ELF-1 (cell line): Measurements from ENCODE around the gene ACO2.
"Not testable (repeated sequence)": the region's sequence is repeated elsewhere in the genome, so short reads cannot be mapped to it uniquely, and the experiment has no call there.

Source experiments
- DNase-seq: peaks from one replicate; pipeline ENCODE4 v3.0.0-alpha.2; 2016; ENCODE audit warnings: low read depth, low spot score

The ACO2 gene

DNA sequence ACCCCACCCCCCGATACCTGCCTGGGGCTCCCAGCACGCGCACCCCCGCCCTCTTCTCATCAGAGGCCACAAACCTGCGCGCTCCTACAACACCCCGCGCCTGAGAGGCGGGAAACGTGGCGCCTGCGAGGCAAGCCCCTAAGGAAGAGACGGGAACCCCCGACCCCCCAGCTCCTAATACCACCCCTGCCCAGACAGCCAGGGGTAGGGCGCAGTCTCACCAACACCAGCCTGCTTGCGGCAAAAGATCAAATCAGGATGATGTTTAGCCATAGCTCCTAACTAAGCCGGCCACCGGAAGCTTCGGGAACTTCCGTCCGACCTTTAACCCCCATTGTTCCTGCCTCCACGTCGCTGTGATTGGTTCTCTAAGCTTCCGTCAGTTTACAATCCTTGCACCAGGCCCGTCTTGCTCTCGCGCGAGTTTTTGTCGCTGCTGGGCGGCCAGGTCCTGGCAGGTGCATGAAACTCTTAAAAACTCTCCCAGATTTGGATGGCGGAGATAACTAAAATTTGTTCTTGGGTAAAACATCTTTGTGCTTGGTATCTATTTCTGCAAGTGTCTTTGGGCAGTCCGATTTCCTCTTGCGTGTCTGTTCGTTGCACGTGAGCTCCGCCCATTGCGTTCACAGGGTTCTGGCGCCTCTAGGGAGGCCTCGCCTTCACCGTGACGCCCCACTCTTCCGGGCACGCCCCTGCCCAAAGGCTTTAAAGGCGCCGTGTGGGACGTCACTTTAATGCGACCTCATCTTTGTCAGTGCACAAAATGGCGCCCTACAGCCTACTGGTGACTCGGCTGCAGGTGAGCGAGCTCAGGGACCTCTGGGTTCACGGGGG lies at the start of gene ACO2, which contains the start of gene PHF5A:
Gene ACO2, plus strand, starts transcription at position 737 of the 837 bp plus-strand sequence. Its CDS starts 30 bp downstream, at position 767.
Gene PHF5A, minus strand, starts transcription at position 312 of the 837 bp plus-strand sequence. Its CDS starts 39 bp downstream, at position 273.
- peak; percentile 99 for DNase-seq

DNA sequence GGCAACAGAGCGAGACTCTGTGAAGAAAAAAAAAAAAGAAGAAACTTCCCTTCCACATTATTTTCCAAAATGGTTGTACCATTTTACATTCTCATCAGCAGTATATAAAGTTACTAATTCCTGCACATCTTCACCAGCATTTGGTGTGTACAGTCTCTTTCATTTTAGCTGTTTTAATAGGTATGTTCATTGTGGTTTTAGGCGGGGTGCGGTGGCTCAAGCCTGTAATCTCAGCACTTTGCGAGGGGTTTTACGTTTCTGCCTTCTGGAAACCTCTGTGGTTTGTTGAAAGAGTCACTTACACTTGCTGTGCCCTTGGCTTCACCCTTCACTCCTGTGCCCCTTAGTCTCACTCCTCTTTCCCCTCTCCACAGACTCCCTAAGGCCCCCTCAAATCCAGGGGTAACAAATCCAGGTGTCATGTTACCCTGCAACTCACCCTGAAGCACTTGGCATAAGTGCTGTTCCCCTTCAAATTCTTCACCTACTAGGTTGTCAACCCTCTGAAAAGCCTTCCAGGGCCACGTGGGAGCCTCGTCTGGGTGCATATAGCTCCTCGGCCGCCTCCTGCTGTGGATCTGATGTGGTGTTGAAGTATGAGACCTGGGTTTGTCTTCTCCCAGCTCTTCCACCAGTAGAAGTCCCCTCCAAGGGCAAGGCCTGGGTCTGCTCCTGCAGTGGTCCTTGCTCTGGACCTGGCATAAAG lies 43.1 kb upstream of the ACO2 start:
- DNase-seq: no peak

DNA sequence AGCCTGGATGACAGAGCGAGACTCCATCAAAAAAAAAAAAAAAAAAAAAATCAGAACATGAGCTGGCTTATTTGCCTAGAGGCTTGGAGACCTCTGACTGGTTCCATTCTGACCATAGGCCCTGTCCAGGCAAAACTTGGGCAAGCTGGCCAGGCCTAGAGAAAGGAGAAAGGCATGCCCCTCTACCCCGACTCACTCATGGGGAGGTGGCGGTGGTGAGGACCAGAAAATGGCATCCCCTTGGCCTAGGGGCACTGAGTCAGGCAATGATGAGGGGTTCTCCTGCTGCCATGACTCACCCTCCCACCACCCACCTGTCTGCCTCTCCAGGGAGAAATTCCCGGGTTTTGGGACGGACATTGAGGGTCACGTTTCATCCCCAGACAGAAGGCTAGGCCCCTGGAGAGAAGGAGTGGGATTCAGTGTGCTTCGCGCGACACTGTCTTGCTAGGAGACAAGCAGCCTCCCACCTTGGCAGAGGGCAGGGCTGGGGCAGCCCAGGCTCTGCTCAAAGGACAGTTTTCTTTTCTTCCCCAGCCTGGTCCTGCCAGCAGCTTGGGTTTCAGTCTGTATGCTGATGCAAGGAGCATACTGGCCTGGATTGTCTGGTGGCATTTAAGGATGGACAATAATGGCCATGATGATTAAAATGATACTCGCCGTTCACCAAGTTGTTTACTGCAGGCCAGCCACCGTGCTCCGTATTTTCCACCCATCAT lies 39.5 kb upstream of the ACO2 start:
- DNase-seq: no peak

DNA sequence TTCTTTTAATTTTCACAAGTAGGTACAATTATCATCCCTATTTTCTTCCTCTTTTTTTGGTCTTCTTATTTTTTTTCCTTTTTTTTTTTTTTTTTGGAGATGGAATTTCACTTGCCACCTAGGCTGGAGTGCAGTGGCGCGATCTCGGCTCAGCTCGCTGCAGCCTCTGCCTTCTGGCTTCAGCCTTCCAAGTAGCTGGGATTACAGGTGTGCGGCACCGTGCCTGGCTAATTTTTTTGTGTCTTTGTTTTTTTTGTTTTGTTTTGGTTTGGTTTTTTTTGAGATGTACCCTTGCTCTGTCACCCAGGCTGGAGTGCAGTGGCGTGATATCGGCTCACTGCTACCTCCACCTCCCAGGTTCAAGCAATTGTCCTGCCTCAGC lies 39.0 kb upstream of the ACO2 start:
- no peak for DNase-seq

DNA sequence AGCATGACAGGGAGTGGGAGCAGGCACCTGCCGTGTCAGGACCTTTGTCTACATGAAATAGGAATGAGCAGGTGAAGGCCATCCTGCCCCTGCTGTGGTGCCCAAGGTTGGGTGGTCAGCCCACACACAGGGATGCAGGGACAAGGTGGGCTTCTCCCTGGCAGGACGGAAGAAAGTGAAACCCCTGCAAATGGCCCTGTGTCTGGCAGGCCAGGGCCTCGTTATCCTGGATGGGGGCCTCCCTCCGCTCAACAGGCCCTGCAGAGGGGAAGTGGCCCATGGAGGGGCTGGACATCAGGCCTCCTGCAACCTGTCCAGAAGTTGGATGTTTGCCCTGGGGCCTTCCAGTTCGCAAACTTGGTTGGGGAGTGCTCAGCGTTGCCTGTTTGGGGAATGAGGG lies 37.3 kb upstream of the ACO2 start:
- DNase-seq: no peak

DNA sequence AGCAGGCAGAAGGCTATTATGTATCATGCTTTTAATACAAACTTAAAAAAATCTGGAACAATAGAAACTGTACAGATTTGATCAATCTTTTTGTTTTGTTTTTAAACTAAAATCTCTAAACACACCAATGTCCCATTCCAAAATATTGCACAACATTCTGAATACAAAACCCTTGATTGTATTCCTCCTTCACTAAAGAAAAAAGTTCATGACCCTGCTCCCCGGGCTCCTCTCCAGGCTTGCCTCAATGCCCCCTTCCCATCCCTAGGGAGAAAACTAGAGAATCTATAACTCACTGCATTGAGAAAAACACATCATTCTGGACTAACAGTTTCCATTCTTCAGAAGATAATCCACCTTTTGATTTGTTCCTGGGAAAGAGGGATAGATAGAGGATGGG lies 35.4 kb upstream of the ACO2 start:
- not testable (repeated sequence) for DNase-seq

DNA sequence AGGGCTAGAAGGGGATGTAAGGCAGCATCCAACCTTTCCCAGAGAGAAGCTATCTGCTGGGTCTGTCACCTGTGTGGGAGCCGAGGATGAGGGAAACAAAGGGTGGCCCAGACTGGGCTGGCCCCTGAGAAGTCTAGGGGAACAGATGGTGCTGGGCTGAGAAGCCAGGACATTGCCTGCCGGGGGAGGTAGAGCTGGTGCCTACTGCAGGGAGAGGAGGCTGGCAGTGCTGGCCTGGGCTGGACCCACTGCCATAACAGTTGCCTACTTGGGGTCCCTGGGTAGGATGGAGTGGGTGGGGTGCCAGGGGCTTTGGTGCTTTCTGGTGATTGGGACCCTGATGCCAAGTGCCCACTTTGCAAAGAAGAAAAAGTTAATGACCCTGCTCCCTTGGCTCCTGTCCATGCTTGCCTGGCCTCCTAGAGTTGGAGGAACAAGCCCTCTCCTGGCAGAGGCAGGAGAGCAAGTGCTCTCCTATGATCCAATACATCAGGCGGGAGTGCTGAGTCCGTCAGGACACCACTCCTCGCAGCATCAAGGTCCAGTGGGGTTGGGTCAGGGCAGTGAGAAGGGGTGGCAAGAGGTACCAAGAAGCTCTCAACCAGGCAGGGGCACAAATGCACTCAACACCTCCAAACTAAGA lies 34.4 kb upstream of the ACO2 start:
- DNase-seq: not testable (repeated sequence)

DNA sequence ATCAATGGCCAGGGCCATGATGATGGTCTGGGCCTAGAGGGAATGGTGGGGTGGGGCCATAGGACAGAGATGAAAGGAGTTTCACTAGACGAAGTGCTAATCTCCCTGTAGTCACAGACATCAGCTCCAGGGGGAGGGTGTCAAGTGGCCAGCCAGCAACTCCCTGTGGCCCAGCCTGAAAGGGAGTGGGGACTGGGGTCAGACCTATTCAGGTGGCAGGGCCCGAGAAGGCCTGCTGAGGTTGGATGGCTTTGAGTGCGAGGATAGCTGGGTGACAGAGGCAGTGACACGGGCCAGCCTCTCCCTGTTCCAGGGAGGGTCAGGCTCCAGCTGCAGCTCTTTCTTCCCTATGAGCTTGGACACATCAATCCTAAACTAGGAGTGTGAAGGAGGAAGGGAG lies 33.4 kb upstream of the ACO2 start:
- DNase-seq: no peak

DNA sequence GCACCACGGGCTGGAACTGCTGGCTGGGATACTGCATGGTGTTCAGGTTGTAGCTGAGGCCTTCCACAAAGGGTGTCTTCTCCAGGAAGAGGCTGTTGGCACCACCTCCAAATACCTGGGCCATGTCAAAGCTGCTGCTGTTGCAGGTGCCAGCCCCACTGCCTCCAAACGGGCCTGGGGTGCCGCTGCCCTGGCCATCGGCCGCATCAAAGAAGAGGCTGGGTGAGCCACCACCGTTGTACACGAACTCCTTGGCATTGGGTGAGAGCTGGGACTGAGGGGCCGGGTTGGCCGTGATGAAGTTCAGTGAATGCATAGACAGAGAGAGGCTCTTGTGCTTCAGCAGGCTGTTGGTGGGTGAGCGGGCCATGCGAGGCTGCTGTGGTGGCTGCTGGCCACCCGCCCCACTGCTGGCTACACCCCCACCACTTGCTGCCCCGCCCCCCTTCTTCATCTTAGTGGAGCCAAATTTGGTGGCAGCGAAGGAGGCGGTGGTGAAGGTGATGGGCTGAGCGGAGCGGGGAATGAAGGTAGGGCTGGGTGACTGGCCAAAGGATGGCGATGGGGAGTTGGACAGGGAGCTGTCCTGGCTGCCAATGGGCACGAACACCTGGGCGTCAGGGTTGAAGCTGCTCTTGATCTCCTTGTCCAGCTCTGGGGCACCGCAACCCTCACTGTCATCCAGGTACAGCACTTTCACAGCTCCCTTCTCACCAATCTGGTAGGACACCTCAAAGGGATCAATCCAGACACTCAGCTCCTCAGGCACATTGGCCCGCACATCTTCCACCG lies 32.4 kb upstream of the ACO2 start:
- no peak for DNase-seq

DNA sequence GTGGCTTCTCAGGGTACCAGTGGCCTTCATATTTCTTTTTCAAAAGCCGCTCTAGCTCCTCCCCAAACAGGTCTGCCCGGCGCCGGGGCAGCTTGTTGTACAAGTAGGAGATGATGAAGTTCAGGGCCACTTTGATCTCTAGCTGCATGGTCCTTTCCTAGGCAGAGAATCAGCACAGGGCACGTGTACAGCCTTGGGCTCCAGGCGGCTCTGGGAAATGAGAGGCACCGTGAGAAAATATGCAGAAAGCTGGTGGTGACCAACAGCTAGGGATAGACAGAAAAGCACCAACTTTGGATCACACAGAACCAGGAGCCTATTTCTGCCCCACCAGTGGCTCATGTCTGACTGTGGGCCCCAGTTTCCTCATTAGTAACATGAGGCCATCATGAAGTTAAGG lies 31.7 kb upstream of the ACO2 start:
- DNase-seq: no peak

DNA sequence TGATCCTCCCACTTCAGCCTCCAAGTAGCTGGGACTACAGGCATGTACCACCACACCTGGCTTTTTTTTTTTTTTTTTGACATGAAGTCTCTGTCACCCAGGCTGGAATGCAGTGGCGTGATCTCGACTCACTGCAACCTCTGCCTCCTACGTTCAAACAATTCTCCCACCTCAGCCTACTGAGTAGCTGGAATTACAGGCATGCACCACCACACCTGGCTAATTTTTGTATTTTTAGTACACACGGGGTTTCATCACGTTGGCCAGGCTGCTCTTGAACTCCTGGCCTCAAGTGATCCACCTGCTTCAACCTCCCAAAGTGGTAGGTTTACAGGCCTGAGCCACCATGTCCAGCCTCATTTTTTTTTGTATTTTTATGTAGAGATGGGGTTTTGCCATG lies 28.4 kb upstream of the ACO2 start:
- DNase-seq: not testable (repeated sequence)

DNA sequence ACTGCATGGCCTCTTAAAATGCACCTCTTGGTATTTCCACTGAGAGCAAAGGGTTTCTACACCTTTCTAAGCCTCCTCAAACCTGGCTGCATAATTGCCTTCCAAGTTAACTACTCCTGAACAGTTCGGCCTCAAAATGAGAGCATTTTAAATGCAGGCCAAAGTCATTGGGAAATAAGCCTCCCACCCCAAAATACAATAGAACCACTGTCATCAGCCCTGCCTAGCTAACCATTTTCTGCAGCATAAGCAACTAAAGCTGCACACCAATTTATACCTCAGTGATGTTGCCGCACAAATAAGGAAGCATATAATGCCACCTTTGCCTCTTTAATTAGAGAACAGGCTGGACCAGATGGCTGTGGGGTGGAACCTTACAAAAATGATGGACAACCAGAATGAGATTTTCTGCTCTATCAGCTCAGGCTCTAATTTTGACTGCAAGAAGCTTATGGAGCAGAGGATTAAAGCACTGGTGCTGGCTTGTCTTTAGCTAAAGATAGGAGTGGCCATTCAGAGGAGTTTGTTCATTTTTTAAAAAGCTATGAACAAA lies 26.6 kb upstream of the ACO2 start:
- no peak for DNase-seq

DNA sequence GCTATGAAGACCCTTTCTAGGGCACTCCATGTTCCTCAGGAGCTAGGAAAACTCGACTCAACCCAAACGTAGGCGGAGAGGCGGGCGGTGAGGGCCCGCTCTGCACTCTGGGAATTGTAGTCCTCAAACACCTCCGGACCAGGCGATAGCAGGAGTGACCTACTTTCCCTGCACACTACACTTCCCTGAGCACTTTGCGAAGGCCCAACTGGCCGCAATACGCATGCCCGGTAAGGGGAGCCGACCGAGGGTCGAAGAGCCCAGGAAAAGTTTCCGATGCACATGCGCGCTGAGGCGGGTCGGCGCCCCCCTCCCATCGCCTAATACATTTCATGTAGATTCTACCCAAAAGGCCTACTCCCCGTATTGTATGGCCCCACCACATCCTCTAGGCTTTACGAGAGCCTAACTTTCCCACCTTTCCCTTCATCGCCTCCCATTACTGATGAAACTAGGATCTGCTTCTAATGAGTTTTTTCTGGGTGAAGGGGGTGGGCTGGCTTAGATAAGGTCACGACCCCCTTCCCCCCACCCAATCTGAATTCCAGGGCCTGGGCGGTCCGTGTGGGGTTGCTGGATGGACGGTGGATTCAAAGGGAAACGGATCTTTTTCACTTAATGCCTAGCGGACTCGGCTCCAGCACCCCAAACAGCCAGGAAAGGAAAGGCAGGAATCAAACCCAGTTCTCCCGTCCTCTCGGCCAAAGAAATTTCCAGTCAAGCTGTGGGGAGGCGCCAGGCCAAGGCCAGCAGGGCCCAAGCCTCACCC lies 24.4 kb upstream of the ACO2 start:
- DNase-seq: peak; percentile 99

DNA sequence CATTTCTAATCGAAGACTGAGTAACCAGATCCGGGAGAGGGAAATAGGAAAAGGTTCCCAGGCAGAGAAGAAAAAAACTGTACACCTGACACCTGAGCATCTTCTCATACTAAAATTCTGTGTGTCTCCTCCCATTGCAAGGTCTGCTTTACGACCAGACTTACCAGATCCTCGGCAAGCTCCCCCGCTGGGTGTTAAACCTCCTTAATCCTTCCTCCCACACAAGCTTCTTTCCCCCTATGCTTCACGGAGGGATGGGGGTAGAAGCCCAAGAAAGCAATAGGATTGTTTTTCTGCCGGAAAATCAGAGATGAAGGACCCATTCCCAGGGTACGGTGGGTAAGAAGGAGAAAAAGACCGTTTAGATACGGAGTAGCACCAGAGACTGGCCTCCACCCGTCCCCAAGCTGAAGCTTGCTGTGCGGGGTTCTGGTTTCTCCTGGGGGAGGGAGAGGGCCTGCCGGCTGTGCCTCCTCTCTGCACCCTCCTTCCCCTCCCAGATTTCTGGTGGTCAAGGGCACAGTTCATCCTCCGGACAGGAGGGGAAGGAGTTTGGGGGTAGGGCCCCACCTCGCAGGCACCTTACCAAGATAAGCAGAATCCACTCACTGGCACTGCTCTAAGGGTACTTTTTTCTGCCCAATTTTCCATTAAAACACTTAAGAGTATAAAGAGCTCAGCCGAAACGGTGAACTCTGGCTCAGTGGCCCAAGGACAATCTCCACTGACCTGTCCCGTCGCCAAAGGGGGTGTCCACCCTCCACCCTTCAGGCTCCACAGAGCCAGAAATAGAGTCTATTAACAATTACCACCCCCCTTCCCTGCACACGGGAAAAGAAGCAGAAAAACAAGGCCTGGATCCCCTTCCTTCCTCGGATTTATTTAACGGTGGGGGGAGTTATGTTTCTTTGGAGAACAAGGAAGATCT lies 23.5 kb upstream of the ACO2 start:
- peak; percentile 67 for DNase-seq

DNA sequence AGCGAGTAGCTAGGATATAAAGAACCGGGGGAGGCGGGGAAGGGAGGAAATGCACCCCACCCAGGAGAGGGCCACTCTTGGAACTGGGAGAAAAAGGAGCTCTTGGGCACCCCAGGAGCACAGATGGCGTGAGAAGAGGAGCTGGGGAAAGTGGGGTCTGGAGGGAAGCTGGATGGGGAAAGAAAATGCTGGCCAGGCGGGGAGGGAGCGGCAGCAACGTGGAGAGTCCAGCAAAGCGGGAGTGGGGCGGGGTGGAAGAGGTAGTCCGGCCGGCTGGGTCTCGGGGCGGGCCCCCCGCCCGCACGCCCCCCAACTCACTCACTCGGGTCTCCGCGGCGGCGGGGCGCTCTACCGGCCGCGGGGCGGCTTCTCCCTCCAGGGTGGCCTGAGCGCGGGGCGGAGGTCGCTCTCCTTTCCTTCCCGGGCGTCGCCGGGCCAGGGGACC lies 22.8 kb upstream of the ACO2 start:
- DNase-seq: no peak

DNA sequence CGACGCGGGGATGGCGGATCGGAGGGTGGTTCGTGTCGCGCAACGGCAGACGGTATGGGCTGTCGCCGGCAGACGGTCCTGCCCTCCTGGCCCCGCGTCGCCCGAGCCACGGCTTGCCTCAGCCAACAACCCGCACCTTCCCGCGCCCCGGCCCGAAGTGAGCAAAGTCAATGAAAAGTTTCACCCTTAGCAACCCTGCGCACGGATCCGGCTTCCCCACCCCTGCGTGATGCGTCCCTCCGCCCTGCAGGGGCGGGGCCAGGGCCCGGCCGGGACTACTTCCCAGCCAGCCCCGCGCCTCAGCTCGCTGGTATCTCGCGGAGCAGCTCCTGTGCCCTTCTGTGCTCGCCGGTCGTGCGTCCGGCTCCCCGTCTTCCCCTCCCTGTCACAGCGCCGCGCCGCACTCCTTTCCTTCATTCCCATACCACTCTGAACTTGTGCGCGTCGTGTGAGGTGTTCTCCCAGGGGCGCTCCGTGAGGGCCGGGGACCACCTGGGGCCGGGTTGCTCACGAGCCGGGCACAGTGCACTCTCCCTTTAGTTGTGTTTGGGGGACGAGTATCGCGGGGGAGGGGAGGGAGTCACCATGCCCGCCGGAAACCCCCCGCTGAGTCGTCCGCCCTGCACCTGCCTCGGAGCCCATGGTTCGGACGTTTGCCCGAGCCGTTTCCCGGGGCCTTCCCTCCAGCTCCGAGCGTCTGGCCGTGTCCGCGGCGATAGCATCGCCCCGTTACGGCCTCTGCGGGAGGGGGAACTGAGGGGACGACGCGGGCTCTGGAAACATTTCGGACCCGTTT lies 22.1 kb upstream of the ACO2 start, which contains the start of gene TOB2:
Gene TOB2, minus strand, starts transcription at position 163 of the 796 bp plus-strand sequence. CDS start 9,456 bp downstream, outside the sequence.
- DNase-seq: peak; percentile 97

DNA sequence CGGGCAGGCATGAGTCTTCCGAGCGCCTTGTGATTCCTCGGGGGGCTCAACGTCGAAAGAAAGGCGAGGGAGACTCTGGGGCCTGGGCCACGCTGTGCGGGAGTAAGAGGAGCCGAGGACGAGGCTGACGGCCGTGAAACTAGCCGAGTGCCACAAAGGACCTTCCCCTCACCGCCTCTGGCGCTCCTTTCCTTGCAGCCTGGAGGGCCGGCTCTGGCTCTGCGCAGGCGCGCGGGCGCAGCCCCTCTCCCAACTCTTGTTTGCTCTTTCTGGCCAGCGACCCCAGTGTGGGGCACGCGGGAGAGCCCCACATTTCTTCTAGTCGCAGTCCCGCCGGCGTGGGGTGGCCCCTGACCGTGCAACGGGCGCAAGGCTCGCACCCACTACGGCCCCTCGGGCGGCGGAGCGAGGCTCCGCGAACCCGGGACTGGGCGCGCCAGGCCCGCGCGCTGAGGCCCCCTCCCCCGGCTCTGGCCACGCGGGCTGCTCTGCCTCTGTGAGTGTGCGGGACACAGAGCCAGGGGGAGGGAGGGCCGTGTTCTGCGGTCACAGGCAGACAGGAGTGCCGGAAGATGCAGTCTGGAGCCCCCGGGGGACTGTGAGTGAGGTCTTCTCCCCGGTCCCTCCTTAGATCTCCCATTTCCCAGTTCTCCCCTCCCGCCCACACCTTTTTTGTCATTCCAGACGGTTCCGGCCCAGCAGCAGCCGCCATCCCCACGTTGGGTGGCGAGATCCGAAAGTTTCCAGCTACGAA lies 21.3 kb upstream of the ACO2 start:
- DNase-seq: peak; percentile 87
